Loucy (cell line): ENCODE results near the gene RXRA.

Experiments used
- EZH2phosphoT487 ChIP-seq: fragments of 200-600 bp; IDR thresholded peaks from 2 replicates; pipeline ENCODE4 v1.6.1; 2018; ENCODE audit warnings: antibody characterized with exemption, mild to moderate bottlenecking, moderate library complexity, borderline replicate concordance
- TF ChIP-seq, protein P1 (sequence below): fragments of 200-600 bp; sonication (generic); conservative IDR thresholded peaks from 2 replicates; pipeline ENCODE4 v1.5.1; 2014; ENCODE audit warnings: mild to moderate bottlenecking, antibody characterized with exemption, low read length

DNA sequence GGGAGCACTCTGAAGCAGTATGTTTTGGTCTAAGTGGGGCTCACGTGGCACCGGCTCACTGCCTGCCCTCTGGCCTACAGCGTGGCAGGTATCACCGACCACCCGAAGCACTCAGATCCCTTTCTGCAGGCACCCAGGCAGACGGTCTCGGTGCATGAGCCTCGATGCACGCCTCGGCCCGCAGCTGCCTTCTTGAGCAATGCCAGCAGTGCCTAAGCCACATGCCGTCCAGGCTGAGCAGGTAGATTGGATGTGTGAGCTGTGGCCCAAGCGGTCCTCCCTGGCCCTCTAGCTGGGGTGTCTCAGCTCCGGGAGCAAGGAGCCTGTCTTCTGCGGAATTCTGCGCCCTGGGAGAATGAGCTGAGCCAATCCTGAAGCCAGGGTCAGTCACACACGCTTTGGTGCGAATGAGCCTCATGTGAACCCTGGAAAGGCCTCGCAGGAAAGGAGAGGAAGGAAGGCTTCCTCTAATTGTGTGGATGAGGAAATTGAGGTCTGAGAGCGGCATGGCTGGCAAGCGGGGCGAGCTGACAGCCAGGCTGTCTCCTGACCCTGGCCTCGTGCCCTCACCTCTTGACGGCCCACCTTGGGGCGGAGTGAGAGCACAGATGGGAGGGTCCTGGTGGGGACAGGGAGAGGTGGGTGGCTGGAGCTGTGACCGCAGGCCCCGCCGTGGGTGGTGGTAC is 14.4 kb downstream of the RXRA start:
- TF ChIP-seq, protein P1, sequence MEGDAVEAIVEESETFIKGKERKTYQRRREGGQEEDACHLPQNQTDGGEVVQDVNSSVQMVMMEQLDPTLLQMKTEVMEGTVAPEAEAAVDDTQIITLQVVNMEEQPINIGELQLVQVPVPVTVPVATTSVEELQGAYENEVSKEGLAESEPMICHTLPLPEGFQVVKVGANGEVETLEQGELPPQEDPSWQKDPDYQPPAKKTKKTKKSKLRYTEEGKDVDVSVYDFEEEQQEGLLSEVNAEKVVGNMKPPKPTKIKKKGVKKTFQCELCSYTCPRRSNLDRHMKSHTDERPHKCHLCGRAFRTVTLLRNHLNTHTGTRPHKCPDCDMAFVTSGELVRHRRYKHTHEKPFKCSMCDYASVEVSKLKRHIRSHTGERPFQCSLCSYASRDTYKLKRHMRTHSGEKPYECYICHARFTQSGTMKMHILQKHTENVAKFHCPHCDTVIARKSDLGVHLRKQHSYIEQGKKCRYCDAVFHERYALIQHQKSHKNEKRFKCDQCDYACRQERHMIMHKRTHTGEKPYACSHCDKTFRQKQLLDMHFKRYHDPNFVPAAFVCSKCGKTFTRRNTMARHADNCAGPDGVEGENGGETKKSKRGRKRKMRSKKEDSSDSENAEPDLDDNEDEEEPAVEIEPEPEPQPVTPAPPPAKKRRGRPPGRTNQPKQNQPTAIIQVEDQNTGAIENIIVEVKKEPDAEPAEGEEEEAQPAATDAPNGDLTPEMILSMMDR: no peak
- no peak for TF ChIP-seq EZH2phosphoT487
